Hematopoietic multipotent progenitor cell treated with erythropoietin and hydrocortisone succinate and interleukin-3 and kit ligand, for 17 days (in vitro differentiated cells): ENCODE data around the gene STOML1.
"Not testable (repeated sequence)": the region's sequence is repeated elsewhere in the genome, so short reads cannot be mapped to it uniquely, and the experiment has no call there.

Source experiments
- DNase-seq: peaks from one replicate; pipeline ENCODE4 v3.0.0-alpha.2; 2015; ENCODE audit warnings: low spot score

The STOML1 gene

DNA sequence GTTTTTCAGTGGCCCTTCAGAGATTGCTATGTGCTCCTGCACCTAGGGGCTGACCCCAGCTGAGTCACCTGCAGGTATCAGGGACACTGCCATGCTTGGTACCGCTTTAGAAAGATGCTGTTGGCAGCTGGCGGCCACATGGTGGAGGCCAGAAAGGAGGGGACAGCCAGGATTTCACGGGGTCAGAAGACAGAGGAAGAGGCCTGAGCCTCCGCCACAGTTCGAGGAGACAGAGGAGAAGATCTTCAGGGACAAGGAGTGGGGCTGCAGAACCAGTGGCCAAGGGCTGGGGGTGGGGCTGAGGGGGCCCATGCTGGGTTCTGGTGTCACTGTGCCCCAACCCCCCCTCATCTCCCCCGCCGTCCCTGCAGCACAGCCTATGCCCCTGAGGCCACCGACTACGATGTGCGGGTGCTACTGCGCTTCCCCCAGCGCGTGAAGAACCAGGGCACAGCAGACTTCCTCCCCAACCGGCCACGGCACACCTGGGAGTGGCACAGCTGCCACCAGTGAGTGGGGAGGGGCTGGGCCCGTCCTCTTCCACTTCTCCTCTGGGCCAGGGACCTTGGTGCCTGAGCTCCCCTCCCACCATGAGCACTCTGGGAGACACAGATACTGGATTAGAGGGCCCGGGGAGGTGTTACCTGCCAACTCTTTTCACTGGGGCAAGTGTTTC is 45.9 kb downstream of the STOML1 start:
- DNase-seq, result no peak

GRCh38 chr15:73945130-73945508 is 47.0 kb downstream of the STOML1 start:
- no peak for DNase-seq

DNA sequence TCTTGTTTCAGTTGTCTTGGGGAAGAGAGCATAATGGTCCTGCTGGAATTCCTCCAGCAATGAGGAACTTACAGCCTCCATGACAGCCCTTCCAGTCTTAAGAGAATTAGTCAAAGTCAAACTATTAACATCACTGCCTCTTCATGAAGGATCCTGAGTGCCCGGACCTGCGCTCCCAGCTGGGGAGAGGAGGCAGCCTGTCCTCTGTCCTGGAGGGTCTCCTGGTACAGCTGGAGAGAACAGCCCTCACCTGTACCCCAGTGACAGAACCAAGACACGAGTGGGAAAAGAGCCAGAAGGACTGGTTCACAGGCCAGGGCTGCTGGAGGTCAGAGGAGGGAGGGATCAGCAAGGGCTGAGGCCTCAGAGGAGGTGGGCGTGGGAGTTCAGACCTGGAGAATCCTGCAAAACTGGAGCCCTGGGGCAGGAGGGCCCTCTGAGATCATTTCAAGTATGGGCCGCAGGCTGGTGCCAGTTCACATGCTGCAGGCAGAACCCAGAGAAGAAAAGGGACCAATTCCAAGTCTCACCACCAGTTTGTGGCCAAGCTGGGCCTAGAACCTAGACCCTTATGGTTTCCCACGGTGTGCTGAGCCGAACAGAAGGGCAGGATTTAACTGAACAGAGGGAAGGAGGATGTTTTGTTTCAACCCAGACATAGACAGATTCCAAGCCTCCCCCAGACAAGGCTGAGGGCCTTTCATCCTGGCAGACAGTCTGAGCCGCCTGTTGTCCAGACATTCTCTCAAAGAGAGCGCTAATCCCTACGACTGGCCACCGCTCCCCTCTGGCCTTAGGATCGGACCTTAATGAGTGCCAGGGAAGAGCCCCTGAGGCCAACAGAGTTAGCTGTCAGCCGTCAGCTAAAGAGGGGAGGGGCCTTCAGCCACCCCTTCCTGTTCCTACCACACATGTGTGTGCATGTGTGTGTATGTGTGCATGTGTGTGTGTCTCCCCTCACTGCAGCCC is 47.6 kb downstream of the STOML1 start:
- no peak for DNase-seq

- DNase-seq, result no peak
These were observed 49.3 kb downstream of the STOML1 start for GRCh38 chr15:73942751-73943270.

DNA sequence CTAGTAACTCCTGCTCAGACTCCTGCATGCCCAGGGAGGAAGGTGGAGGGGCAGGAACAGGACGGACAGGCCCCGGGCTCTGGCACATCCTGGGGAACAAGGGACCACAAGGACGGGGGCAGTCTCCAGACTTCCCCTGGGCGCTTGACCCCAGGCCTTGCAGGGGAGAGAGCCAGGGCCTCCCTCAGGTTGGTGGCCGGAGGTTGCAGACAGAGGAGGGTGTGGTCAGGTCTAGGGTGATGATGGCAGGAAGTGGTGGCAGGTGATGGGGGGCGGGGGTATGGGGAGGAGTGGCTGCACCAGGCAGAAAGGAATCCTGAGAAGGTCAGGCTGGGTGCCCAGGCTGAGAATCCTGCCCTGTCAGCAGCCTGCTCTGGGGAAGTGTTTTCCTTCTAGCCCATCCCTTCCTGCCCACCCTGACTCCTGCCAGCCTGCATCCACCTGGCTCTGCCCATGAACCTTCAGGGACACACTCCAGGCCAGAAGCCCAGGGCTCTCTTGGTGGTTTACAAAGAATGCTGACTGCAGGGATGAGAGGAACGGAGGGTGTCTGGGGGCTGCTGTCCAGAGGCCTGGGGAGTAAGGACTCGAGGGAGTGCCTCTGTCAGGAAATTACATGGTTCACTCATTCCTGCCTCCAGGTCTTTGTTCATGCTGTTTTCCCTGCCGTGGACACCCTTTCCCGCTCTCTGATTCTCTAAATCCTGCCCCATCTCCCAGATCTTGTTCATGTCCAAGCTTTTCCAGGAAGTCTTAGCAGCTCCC is 50.0 kb downstream of the STOML1 start:
- no peak for DNase-seq

GRCh38 chr15:73941449-73941848 is 50.6 kb downstream of the STOML1 start:
- DNase-seq, result no peak

- no peak for DNase-seq
These were observed 51.1 kb downstream of the STOML1 start for GRCh38 chr15:73941044-73941443.

- no peak for DNase-seq
These were observed 51.8 kb downstream of the STOML1 start for GRCh38 chr15:73940061-73940981.

GRCh38 chr15:73939138-73939537 is 53.0 kb downstream of the STOML1 start:
- no peak for DNase-seq

DNA sequence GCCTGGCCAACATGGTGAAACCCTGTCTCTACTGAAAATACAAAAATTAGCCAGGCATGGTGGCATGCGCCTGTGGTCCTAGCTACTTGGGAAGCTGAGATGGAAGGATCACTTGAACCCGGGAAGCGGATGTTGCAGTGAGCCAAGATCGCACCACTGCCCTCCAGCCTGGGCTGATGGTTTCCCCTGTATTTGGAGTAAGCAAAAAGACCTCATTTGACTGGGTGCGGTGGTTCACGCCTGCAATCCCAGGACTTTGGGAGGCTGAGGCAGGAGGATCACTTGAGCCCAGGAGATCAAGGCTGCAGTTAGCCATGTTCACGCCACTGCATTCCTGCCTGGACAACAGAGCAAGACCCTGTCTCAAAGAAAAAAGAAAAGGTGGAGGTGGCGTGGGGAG is 53.6 kb downstream of the STOML1 start:
- not testable (repeated sequence) for DNase-seq

- DNase-seq, result no peak
These were observed 54.4 kb downstream of the STOML1 start for GRCh38 chr15:73937726-73938125.

- DNase-seq, result no peak
These were observed 54.8 kb downstream of the STOML1 start for GRCh38 chr15:73937296-73937695.

GRCh38 chr15:73936588-73937290 is 55.4 kb downstream of the STOML1 start:
- no peak for DNase-seq

- no peak for DNase-seq
These were observed 55.9 kb downstream of the STOML1 start for GRCh38 chr15:73936181-73936580.

- DNase-seq, result no peak
These were observed 56.5 kb downstream of the STOML1 start for GRCh38 chr15:73935547-73935946.

DNA sequence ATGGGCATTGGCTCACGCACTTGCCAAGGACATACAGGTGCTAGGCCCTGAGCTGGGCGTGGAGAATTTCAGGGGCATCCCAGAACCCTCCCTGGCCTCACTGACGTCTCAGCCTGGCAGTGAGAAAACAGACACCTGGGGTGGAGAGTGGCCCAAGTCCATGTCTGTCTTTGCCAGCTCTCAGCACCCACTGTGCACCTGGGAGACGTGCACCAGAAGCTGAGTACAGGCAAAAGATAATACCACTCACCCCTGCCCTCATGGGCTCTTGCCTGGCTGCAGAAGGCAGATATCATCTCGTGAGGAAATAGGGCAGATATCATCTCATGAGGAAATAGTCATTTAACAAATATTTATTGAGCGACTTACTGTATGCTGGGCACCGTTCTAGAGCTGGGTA is 57.8 kb downstream of the STOML1 start:
- no peak for DNase-seq

GRCh38 chr15:73932381-73933191 is 59.5 kb downstream of the STOML1 start:
- no peak for DNase-seq

GRCh38 chr15:73931441-73931840 is 60.7 kb downstream of the STOML1 start:
- DNase-seq, result no peak

DNA sequence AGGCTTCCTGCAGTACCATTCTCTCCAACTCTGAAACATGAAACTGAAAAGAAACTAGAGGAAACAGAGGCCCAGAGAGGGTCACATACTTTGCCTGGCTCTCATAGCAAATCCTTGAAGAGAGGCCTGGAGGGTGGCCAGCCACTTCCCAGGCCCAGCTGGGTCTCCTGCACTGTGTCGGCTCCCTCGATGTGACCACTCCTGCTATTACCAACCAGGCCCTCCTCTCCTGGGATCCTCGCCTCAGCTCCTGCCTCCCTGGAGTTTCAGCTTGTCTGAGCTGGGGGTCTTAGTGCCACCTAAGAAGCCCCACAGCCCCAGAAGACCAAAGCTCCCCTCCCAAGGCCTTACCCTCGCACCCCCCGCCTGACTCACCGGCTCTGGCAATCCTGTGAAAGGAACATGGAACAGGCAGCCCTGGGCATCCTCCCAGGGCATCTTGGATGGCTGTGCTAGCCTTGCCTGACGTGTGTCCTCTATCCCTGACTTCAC is 61.3 kb downstream of the STOML1 start:
- no peak for DNase-seq

GRCh38 chr15:73930371-73930770 is 61.7 kb downstream of the STOML1 start:
- no peak for DNase-seq
